ENCODE measurements around the gene PRPF18. TPM values are rescaled to one million over a fixed set of nuclear protein-coding genes. Genes with fewer than 3 reads are reported as not detected.

The PRPF18 gene
- total RNA-seq, 1 donor from 2014 or later = 26.1 TPM

GRCh38 chr10:13589316-13589715 lies 2.6 kb downstream of the PRPF18 start:
- ChIA-PET POLR2A (no interaction called here), CTCF (no interaction called here)
- Mint-ChIP-seq H3K9me3 (no peaks in the 10 kb centered on the region), H3K27me3 (peaks cover 4% of the 10 kb centered on the region), H3K4me3 (no peak overlapping the region), H3K4me1 (peaks cover 33% of the 10 kb centered on the region), H3K36me3 (ENCODE audit: low read depth) (peaks cover 40% of the 10 kb centered on the region), H3K27ac (no peak overlapping the region)
- intact Hi-C loops (cut with micrococcal nuclease) = loop anchor here (5.0 to 10.0 kb wide), 3 partner anchors 287 to 1578 kb away; partner anchors contain the start of genes NMT2, PHYH and SUV39H2
- no peak for TF ChIP-seq CTCF (IDR thresholded peaks at IDR 0.05)
- DNase-seq (no peak), ATAC-seq (ENCODE audit: low read depth) (no peak)

- intact Hi-C loops (cut with micrococcal nuclease) = no loop called here
- no peak for TF ChIP-seq CTCF (IDR thresholded peaks at IDR 0.05)
- Mint-ChIP-seq H3K9me3 (no peaks in the 10 kb centered on the region), H3K27ac (no peak overlapping the region), H3K27me3 (no peaks in the 10 kb centered on the region), H3K36me3 (ENCODE audit: low read depth) (peaks cover 44% of the 10 kb centered on the region), H3K4me3 (no peak overlapping the region), H3K4me1 (peaks cover 33% of the 10 kb centered on the region)
- DNase-seq (no peak), ATAC-seq (ENCODE audit: low read depth) (no peak)
- POLR2A ChIA-PET = no interaction called here
- CTCF ChIA-PET = no interaction called here
Measured at GRCh38 chr10:13590886-13591285, 4.1 kb downstream of the PRPF18 start.

GRCh38 chr10:13592306-13592705 lies 5.5 kb downstream of the PRPF18 start:
- Mint-ChIP-seq H3K9me3 (no peaks in the 10 kb centered on the region), H3K4me3 (no peak overlapping the region), H3K36me3 (ENCODE audit: low read depth) (peaks cover 44% of the 10 kb centered on the region), H3K27me3 (no peaks in the 10 kb centered on the region), H3K4me1 (peaks cover 22% of the 10 kb centered on the region), H3K27ac (no peak overlapping the region)
- intact Hi-C loops (cut with micrococcal nuclease) = no loop called here
- ChIA-PET POLR2A (no interaction called here), CTCF (interaction anchor here (0.6 kb wide), 1 partner anchor 47 kb away, joined by 3 read pairs; no protein-coding TSS in a partner anchor)
- no peak for TF ChIP-seq CTCF (IDR thresholded peaks at IDR 0.05)
- no peak for ATAC-seq (ENCODE audit: low read depth)
- DNase-seq = no peak

GRCh38 chr10:13593535-13593934 lies 6.8 kb downstream of the PRPF18 start:
- TF ChIP-seq CTCF (IDR thresholded peaks at IDR 0.05) = no peak
- Mint-ChIP-seq H3K4me1 (peaks cover 14% of the 10 kb centered on the region), H3K9me3 (no peaks in the 10 kb centered on the region), H3K27ac (no peak overlapping the region), H3K27me3 (no peaks in the 10 kb centered on the region), H3K4me3 (no peak overlapping the region), H3K36me3 (ENCODE audit: low read depth) (peaks cover 51% of the 10 kb centered on the region)
- ChIA-PET POLR2A (no interaction called here), CTCF (no interaction called here)
- no peak for DNase-seq
- intact Hi-C loops (cut with micrococcal nuclease) = no loop called here
- ATAC-seq (ENCODE audit: low read depth) = no peak

- ATAC-seq (ENCODE audit: low read depth) (no peak), DNase-seq (no peak)
- H3K9me3 Mint-ChIP-seq = no peaks in the 10 kb centered on the region
- POLR2A ChIA-PET = no interaction called here
- intact Hi-C loops (cut with micrococcal nuclease) = no loop called here
- H3K27ac Mint-ChIP-seq = no peak overlapping the region
- no peaks in the 10 kb centered on the region for H3K27me3 Mint-ChIP-seq
- H3K4me1 Mint-ChIP-seq = peaks cover 6% of the 10 kb centered on the region
- CTCF ChIA-PET = no interaction called here
- TF ChIP-seq CTCF (IDR thresholded peaks at IDR 0.05) = no peak
- H3K36me3 Mint-ChIP-seq (ENCODE audit: low read depth) = peaks cover 55% of the 10 kb centered on the region
- no peak overlapping the region for H3K4me3 Mint-ChIP-seq
Measured at GRCh38 chr10:13594641-13595040, 7.9 kb downstream of the PRPF18 start.
